ENCODE data around the gene SYT9.

Gene SYT9

GRCh38 chr11:7445564-7445963 lies 193.9 kb downstream of the SYT9 start:
- no peak for DNase-seq
- intact Hi-C loops (cut with DNase I): loop anchor here (10.0 kb wide), 1 partner anchor 301 kb away; no protein-coding TSS in a partner anchor

DNA sequence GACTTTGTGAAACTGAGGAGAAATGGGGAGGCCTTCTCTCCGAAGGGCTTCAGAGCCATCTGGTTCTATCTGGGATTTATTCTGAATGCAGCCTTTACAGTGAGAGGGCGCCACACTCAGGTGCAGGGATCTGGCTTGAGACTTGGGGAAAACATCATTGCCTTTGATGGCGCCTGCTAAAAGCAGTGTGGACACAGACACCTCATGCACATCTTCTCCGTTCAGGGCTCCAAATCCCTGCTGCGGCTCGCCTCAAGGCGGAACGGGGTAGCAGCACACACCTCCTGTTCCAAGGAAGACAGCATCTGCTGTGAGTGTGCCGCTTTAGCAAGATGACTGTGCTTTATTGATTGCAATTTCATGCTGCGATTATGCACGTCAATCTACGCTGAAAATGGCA lies 196.5 kb downstream of the SYT9 start:
- intact Hi-C loops (cut with DNase I): loop anchor here (10.0 kb wide), 1 partner anchor 303 kb away; no protein-coding TSS in a partner anchor
- DNase-seq: no peak

- DNase-seq: no peak
- intact Hi-C loops (cut with DNase I): loop anchor here (10.0 kb wide), 1 partner anchor 305 kb away; no protein-coding TSS in a partner anchor
Observed at GRCh38 chr11:7449211-7449840, 197.6 kb downstream of the SYT9 start.

DNA sequence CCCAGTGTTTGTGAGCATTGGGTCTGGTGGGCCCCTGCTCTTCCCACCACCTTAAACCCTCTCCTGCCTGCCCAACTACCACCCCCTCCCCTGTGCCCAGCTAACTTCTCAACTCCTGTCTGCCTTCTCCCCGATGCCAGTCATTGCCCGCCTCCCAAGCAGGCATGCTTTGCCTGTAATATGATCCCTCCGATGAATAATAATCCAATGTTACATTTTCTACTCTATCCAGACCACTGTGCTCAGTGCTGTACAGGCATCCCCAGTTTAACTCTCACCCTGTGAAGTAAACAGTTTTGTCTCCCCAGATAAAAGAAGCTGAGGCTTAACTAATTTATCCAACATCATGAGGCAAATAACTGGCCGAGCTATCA lies 198.1 kb downstream of the SYT9 start:
- DNase-seq: no peak
- intact Hi-C loops (cut with DNase I): loop anchor here (10.0 kb wide), 1 partner anchor 305 kb away; no protein-coding TSS in a partner anchor

DNA sequence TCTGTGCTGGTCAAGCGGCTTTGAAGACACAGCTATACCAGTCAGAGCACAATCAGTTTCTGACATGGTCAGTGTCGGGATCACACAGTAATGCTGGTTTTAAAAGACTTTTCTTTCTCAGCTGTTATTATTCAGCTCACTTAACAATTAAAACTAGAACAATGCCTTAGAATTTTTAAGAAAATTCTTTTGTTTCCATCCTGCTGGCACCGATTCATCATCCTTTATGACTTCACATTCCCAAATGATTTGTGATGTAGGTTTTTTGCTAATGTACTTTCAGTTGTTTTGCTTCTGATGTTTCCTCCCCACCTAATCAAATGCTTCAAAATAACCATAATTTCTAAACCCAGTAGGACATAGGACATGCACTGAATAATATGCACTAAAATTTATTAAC lies 199.1 kb downstream of the SYT9 start:
- intact Hi-C loops (cut with DNase I): no loop called here
- no peak for DNase-seq

GRCh38 chr11:7451520-7451919 lies 199.8 kb downstream of the SYT9 start:
- DNase-seq: no peak
- intact Hi-C loops (cut with DNase I): no loop called here

GRCh38 chr11:7451952-7452494 lies 200.3 kb downstream of the SYT9 start:
- no peak for DNase-seq
- intact Hi-C loops (cut with DNase I): no loop called here

GRCh38 chr11:7454854-7455253 lies 203.2 kb downstream of the SYT9 start:
- no peak for DNase-seq
- intact Hi-C loops (cut with DNase I): no loop called here

GRCh38 chr11:7457211-7457610 lies 205.5 kb downstream of the SYT9 start:
- intact Hi-C loops (cut with DNase I): no loop called here
- DNase-seq: peak in 31 of 42 donors; percentile 13 to 87 (median 49)

- no peak for DNase-seq
- intact Hi-C loops (cut with DNase I): no loop called here
Observed at GRCh38 chr11:7462706-7463105, 211.0 kb downstream of the SYT9 start.

GRCh38 chr11:7467652-7468051 lies 215.9 kb downstream of the SYT9 start:
- DNase-seq: no peak
- intact Hi-C loops (cut with DNase I): no loop called here

GRCh38 chr11:7469351-7469865 lies 217.7 kb downstream of the SYT9 start:
- intact Hi-C loops (cut with DNase I): no loop called here
- no peak for DNase-seq

DNA sequence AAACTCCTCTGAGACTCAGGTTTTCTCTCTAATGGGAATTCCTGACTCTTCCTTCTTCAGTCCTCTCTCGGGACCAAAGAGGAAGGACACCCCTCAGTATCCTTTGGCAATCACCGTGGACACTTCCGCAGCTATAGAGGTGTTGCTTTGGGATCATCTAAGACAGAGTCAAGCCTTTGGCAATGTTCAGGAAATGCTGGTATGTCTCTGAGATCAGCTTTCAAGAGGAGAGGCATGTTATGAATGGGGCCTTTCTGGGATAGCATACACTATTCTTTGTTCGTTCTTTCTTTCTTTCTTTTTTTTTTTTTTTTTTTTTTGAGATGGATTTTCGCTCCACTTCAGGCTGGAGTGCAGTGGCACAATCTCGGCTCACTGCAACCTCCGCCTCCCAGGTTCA lies 219.4 kb downstream of the SYT9 start:
- no peak for DNase-seq
- intact Hi-C loops (cut with DNase I): no loop called here

DNA sequence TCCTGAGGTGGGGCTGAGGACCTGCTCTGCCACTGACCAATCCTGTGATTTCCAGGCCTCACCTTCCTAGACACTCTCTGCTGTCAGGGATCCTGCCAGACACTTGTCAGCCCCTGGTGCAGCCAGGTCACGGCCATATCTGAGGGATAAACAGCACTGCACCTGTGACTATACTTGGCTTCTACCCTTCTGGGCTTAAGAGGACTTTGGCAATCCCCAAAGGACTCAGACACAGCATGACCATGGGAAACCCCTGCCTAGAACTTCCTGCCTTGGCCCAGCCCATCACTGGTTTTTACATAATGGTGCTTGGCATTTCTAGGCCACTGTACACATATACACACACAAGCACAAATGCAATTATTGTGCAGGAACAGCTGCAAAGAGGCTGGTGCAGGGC lies 222.0 kb downstream of the SYT9 start:
- no peak for DNase-seq
- intact Hi-C loops (cut with DNase I): no loop called here

DNA sequence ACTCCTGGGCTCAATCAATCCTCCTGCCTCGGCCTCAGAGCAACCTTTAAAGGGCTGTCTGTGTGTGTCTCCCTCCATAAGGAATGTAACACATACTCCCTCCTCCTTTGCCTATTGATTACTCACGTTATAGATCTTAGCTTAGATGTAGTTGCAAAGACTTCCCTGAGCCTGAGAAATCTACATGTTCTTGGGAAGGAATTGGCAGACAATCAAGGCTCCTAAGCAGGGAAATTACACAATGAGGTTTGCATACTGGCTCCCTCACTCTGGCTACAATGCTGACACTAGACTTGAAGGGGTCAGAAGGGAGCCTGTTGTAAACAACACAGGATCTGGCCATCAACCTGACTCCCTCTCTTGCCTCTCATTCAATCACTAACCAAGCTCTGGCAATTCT lies 228.4 kb downstream of the SYT9 start:
- DNase-seq: no peak
- intact Hi-C loops (cut with DNase I): no loop called here

- intact Hi-C loops (cut with DNase I): no loop called here
- DNase-seq: no peak
Observed at GRCh38 chr11:7484131-7484530, 232.4 kb downstream of the SYT9 start.

DNA sequence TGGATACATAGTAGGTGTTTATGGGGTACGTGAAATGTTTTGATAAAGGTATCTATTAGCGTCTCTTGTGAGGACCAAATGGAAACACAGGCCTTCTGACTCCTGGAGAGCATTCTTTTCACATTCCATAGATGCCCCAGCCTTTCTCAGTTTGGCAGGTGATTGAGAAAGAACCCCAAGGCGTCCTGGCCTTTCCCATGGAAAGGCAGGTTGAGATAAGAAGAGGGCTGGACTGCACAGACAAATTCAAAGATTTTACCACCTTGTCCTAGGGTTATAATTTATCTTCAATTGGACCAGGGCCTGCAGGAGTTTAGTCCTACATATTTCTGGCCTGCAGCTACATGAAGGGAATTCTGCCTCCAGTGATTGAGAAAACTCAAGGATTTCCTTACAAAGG lies 232.9 kb downstream of the SYT9 start:
- DNase-seq: no peak
- intact Hi-C loops (cut with DNase I): no loop called here

DNA sequence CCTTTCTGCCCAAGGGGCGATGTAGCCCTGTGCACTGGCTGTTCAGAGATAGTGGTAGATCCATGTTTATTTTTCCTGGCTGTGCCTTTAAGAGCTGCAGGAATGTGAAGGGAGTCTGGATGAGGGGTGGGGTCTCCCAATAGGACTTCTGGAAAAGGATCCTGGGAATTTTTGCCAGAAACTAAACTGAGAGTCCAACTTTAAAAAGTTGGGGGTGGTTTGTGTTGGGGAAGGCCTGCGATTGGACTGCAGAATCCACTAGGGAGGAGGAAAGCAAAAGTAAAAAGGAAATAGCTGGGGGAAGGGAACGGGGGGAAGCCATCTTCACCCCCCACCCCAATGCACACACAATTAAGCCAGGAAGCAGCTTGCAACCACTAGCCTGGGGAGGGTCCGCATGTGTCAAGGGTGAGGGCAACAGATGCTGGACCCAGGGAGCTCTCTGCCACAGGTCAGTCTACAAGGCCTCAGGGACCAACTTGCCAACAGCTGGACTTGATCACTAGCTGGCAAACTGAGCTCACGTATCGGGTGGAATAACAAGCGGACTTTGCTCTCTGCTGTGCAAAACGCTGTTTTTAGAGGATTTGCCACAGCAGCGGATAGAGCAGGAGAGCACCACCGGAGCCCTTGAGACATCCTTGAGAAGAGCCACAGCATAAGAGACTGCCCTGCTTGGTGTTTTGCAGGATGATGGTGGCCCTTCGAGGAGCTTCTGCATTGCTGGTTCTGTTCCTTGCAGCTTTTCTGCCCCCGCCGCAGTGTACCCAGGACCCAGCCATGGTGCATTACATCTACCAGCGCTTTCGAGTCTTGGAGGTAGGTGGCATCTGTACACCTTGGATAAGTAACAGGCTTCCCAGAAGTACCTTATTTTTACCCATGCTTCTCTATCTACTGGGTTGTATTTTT lies 233.7 kb downstream of the SYT9 start, which contains the start of gene OLFML1:
Gene OLFML1 (plus strand): TSS at position 321 of the 912 bp plus-strand sequence. CDS start 370 bp downstream, at position 691.
- intact Hi-C loops (cut with DNase I): no loop called here

DNA sequence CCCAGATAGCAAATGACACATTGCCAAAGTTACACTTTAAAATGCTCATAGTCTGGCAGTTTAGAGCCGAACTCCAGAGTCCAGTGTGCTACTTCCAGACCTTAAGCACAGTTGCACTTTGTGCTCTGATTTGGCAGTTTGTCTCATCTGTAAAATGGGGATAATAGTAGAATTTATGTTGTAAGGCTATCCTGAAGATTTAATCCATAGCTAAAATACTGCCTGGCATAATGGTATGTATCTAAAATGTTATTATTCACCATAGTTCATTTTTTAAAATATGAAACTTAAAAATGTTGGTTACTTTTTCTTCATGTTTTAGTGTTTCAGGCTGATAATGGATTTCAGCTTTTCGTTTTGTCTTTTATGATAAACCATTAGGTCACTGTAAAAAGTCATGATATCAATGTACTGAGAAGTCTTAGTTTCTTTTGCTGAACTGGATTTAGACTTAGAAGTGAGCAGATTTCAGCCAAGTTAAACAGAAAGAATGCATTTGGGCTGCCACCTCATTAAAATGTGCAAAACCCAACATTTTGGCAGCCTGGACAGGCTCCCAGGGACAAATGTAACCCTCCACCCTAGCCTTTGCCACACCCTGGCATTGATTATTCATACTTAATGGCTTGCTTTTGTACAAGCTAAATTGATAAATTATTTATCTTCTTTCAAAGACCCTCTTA lies 234.5 kb downstream of the SYT9 start:
- intact Hi-C loops (cut with DNase I): no loop called here
- no peak for DNase-seq

More for the DNA sequence above, 233.7 kb downstream of the SYT9 start, which contains the start of gene OLFML1:
- no peak for DNase-seq
